NB4 (cell line): Measurements from ENCODE around the gene ATP5ME.

Source experiments
- DNase-seq: peaks from one replicate; pipeline ENCODE4 v3.0.0; 2010; ENCODE audit warnings: low read depth
- H3K4me3 ChIP-seq: one replicate; pipeline ENCODE4 v1.5.1; 2011; ENCODE audit warnings: mild to moderate bottlenecking, low read depth, low read length, moderate library complexity
- CTCF ChIP-seq: IDR thresholded peaks from one replicate; pipeline ENCODE4 v1.5.1; 2012; ENCODE audit warnings: low read depth, low read length
- MAX ChIP-seq: IDR thresholded peaks from 2 replicates; pipeline ENCODE4 v1.6.1; 2011; ENCODE audit warnings: low read depth, low read length
- MYC ChIP-seq: IDR thresholded peaks from 2 replicates; pipeline ENCODE4 v1.6.1; 2011; ENCODE audit warnings: low read depth, low read length
- POLR2A ChIP-seq: IDR thresholded peaks from 2 replicates; pipeline ENCODE4 v1.6.1; 2011; ENCODE audit warnings: mild to moderate bottlenecking; ENCODE audit not compliant: insufficient read length; ENCODE audit errors: extremely low read depth

Gene ATP5ME

GRCh38 chr4:720111-720860, 46.2 kb upstream of the ATP5ME start:
- TF ChIP-seq MAX = no peak
- TF ChIP-seq POLR2A = no peak
- no peak for TF ChIP-seq MYC
- no peak for TF ChIP-seq CTCF
- DNase-seq = no peak
- no peak overlapping the region for H3K4me3 ChIP-seq

GRCh38 chr4:718460-718859, 44.4 kb upstream of the ATP5ME start:
- no peak for DNase-seq
- H3K4me3 ChIP-seq = no peak overlapping the region
- TF ChIP-seq MAX = no peak
- TF ChIP-seq MYC = no peak
- TF ChIP-seq POLR2A = no peak
- no peak for TF ChIP-seq CTCF

GRCh38 chr4:717601-718320, 43.7 kb upstream of the ATP5ME start:
- no peak overlapping the region for H3K4me3 ChIP-seq
- no peak for DNase-seq
- no peak for TF ChIP-seq MAX

- H3K4me3 ChIP-seq = no peak overlapping the region
- DNase-seq = no peak
- TF ChIP-seq MYC (no peak), MAX (no peak), POLR2A (no peak), CTCF (no peak)
These were observed 40.0 kb upstream of the ATP5ME start for GRCh38 chr4:714087-714486.

- H3K4me3 ChIP-seq = no peak overlapping the region
- TF ChIP-seq MYC (no peak), POLR2A (no peak), MAX (no peak), CTCF (no peak)
- no peak for DNase-seq
These were observed 39.0 kb upstream of the ATP5ME start for GRCh38 chr4:712916-713632.

- H3K4me3 ChIP-seq = no peak overlapping the region
- no peak for DNase-seq
- TF ChIP-seq MYC (no peak), CTCF (no peak), POLR2A (no peak), MAX (no peak)
These were observed 38.0 kb upstream of the ATP5ME start for GRCh38 chr4:712093-712492.
